Breast epithelium (tissue), 3 donors: ENCODE data around the gene SPIC.

ENCODE experiments used
- CTCF ChIP-seq, 3 donors: fragments of 450-650 bp; IDR thresholded peaks; one replicate each; pipeline ENCODE4 v1.5.1; 2016 to 2017; ENCODE audit warnings: antibody characterized with exemption in 3 of 3, mild to moderate bottlenecking in 3 of 3, moderate library complexity in 3 of 3
- POLR2A ChIP-seq: fragments of 450-650 bp; IDR thresholded peaks from one replicate; pipeline ENCODE4 v1.6.1; 2016; ENCODE audit warnings: antibody characterized with exemption, mild to moderate bottlenecking, moderate library complexity
- POLR2AphosphoS5 ChIP-seq, 3 donors: sonication (generic); formaldehyde crosslinking; IDR thresholded peaks; one replicate each; pipeline ENCODE4 v1.6.1; 2017; ENCODE audit warnings: antibody characterized with exemption in 3 of 3

- no peak for TF ChIP-seq CTCF (IDR thresholded peaks at IDR 0.05)
- no peak for TF ChIP-seq POLR2A
- no peak for TF ChIP-seq POLR2AphosphoS5 (IDR thresholded peaks at IDR 0.05)
These were observed 35.9 kb upstream of the SPIC start for GRCh38 chr12:101439236-101439635.
